ENCODE results near the gene KCNAB2. TPM values are rescaled to one million over a fixed set of nuclear protein-coding genes. Genes with fewer than 3 reads are reported as not detected.

Gene KCNAB2
- polyA plus RNA-seq, 1 donor, result 4.6 TPM

Other genes with a start within 250 kb of the KCNAB2 start
- 5.1 TPM for gene NPHP4, start 53.5 kb upstream of the KCNAB2 start, polyA plus RNA-seq (ENCODE audit: insufficient read length)
- 0.35 TPM for gene CHD5, start 134.4 kb downstream of the KCNAB2 start, polyA plus RNA-seq (ENCODE audit: insufficient read length)
- 572 TPM for gene RPL22, start 153.7 kb downstream of the KCNAB2 start, polyA plus RNA-seq (ENCODE audit: insufficient read length)
- 32.9 TPM for gene RNF207, start 160.2 kb downstream of the KCNAB2 start, polyA plus RNA-seq (ENCODE audit: insufficient read length)
- 40.8 TPM for gene ICMT, start 190.1 kb downstream of the KCNAB2 start, polyA plus RNA-seq (ENCODE audit: insufficient read length)
- not detected for gene HES3, start 198.3 kb downstream of the KCNAB2 start, polyA plus RNA-seq (ENCODE audit: insufficient read length)
- 23.4 TPM for gene GPR153, start 215.2 kb downstream of the KCNAB2 start, polyA plus RNA-seq (ENCODE audit: insufficient read length)

All from hindlimb muscle (tissue), 1 donor.